ENCODE results near the gene AKR1D1.
"Not testable (repeated sequence)": the region's sequence is repeated elsewhere in the genome, so short reads cannot be mapped to it uniquely, and the experiment has no call there.

The AKR1D1 gene, protein sequence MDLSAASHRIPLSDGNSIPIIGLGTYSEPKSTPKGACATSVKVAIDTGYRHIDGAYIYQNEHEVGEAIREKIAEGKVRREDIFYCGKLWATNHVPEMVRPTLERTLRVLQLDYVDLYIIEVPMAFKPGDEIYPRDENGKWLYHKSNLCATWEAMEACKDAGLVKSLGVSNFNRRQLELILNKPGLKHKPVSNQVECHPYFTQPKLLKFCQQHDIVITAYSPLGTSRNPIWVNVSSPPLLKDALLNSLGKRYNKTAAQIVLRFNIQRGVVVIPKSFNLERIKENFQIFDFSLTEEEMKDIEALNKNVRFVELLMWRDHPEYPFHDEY

GRCh38 chr7:138076196-138076595, at the start of gene AKR1D1:
Gene AKR1D1, plus strand, starts transcription at chr7:138076459. Its CDS starts 60 bp downstream, at chr7:138076519.
- DNase-seq, result no peak

GRCh38 chr7:138027100-138027499, 49.2 kb upstream of the AKR1D1 start:
- DNase-seq, result no peak

DNA sequence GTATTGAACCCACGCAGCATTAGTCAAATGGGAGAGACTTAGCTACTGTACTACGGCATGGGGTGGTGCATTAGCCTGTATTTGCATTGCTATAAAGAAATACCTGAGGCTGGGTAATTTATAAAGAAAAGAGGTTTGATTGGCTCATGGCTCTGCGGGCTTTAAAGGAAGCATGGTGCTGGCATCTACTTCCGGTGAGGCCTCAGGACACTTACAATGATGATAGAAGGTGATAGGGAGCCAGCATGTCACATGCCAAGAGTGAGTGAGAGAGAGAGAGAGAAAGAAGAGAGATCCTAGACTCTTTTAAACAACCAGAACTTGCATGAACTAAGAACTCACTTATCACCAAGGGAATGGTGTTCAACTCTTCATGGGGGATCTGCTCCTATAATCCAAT, 47.1 kb upstream of the AKR1D1 start:
- DNase-seq, result no peak

GRCh38 chr7:138029941-138030340, 46.3 kb upstream of the AKR1D1 start:
- DNase-seq, result no peak

- no peak for DNase-seq
These were observed 45.4 kb upstream of the AKR1D1 start for GRCh38 chr7:138030679-138031351.

DNA sequence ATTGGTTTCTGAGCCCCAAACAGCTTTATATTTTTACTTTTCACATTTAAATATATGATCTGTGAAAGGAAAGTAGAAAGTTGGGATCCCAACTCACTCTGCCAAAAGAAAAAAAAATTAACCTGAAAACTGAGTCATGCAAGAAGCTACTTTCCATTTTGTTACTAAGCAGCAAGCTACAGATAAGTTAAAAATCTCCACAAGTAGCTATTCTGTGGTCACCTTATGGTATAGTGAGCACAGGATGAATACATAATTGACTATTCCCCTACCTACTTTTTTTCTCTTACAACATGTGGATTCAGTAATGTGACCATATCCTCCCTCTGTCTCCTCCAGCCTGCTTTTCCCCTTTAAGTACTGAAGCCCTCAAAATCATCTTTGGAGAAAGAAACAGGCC, 44.1 kb upstream of the AKR1D1 start:
- no peak for DNase-seq

GRCh38 chr7:138032770-138033169, 43.5 kb upstream of the AKR1D1 start:
- DNase-seq, result no peak

GRCh38 chr7:138033241-138033640, 43.0 kb upstream of the AKR1D1 start:
- DNase-seq, result no peak

DNA sequence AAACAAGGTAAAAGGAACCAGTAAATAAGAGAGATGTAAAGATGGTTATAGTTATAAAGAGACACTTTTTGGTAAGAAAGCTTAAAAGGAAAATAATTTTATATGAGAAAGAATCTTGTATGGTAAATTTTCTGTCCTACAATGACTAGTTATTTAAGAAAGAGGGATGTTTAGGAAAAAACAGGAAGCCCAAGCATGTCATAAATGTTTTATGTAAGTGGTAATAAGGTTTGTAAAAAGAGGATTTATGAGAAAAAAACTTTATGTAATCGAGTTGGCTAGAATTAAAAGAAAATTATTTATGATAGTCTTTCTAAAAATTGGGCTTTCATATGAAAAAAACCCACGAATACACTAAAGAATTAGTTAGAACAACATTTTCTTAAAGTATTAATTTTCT, 40.1 kb upstream of the AKR1D1 start:
- no peak for DNase-seq

DNA sequence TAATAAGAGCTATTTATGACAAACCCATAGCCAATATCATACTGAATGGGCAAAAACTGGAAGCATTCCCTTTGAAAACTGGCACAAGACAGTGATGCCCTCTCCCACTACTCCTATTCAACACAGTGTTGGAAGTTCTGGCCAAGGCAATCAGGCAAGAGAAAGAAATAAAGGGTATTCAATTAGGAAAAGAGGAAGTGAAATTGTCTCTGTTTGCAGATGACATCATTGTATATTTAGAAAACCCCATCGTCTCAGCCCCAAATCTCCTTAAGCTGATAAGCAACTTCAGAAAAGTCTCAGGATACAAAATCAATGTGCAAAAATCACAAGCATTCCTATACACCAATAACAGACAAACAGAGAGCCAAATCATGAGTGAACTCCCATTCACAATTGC, 36.2 kb upstream of the AKR1D1 start:
- not testable (repeated sequence) for DNase-seq

DNA sequence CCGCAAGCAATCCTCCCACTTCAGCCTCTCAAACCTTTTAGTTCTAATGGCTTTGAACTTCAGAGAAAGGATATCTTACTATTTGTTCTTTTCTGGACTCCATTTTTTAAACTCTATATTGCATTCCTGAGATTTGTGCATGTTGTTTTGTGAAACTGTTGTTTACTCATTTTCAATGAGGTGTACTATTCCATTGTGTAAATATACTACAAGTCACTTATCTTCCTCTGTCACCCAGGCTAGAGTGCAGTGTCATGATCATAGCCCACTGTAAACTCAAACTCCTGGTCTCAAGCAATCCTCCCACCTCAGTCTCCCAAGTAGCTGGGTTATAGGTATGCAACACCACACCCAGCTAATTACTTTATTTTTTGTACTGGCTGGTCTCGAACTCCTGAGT, 31.4 kb upstream of the AKR1D1 start:
- no peak for DNase-seq

DNA sequence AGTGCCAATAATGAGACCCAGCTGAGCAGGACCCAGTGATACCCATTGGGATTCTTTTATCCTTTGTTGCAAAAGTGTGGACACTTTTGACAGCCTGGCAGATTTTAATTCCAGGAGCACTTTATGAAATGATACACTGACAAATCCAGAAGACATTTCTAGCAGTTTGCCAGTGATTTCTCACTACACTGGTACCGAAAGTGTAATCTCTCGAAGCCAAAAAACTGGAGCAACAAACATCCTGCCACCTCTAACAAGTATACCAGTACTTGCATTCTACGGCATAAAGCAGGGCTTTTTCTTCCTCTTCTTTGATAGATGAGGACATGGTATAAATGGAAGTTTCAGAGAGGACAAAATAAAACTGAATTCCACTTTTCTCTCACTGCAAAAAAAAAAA, 28.4 kb upstream of the AKR1D1 start:
- DNase-seq, result no peak

DNA sequence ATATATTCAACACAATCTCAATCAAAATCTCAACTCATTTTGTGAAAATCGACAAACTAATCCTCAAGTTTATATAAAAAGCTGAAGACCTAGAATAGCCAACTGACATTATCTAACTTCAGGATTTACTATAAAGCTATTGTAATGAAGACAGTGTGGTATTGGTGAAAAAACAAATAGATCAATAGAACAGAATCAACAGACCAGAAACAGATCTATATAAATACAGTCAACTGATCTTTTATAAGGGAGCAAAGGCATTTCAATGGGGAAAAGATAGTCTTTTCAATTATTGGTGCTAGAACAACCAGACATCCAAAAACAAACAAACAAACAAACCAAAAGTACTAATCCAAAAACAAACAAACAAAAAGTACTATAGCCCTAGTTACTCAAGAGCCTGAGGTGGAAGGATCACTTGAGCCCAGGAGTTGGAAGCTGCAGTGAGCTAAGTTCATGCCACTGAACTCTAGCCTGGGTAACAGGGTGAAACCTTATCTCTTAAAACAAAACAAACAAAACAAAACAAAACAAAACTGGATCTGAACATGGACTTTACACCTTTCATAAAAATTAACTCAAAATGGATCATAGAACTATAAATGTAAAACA, 26.6 kb upstream of the AKR1D1 start:
- DNase-seq, result no peak

- not testable (repeated sequence) for DNase-seq
These were observed 24.5 kb upstream of the AKR1D1 start for GRCh38 chr7:138051712-138052247.

DNA sequence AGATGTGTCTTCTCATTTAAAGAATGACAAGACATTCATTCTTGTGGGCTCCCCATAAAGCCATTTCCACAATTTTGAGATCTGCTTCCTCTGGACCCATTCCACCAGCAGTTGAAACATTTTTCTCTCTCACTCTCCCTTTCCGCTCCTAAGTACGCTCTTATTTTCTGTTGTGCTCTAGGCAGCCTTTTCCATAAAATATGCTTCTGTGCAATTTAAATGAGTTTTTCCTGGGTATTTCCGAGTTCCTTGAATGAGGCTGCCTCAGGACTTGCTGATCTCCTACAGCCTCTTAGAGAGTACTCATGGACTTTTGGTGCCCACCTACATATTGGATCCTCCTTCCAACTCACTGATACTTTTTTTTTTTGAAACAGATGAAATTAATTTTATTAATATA, 23.6 kb upstream of the AKR1D1 start:
- no peak for DNase-seq

DNA sequence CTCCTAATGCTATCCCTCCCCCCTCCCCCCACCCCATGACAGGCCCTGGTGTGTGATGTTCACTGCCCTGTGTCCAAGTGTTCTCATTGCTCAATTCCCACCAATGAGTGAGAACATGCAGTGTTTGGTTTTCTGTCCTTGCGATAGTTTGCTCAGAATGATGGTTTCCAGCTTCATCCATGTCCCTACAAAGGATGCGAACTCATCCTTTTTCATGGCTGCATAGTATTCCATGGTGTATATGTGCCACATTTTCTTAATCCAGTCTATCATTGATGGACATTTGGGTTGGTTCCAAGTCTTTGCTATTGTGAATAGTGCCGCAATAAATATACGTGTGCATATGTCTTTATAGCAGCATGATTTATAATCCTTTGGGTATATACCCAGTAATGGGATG, 20.6 kb upstream of the AKR1D1 start:
- DNase-seq, result not testable (repeated sequence)

GRCh38 chr7:138063400-138063799, 12.9 kb upstream of the AKR1D1 start:
- DNase-seq, result no peak

- DNase-seq, result no peak
These were observed 11.4 kb upstream of the AKR1D1 start for GRCh38 chr7:138064856-138065357.

DNA sequence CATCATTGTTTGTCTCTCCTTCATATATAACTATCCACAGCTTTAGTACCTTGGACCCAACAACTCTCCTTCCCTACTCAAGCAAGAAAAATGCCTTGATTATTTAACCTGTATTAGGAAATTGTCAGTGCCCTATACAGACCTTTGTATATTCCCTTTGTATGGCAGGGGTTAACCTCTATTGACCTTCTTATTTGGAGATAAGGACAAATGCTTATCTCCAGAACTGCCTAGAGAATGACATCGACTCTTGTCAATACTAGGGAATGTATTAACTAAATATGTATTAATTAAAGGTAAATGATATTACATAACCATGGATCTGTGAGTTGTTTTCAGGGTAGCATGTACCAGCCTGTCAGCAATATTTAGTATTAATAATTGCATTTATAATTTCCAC, 10.4 kb upstream of the AKR1D1 start:
- DNase-seq, result no peak

DNA sequence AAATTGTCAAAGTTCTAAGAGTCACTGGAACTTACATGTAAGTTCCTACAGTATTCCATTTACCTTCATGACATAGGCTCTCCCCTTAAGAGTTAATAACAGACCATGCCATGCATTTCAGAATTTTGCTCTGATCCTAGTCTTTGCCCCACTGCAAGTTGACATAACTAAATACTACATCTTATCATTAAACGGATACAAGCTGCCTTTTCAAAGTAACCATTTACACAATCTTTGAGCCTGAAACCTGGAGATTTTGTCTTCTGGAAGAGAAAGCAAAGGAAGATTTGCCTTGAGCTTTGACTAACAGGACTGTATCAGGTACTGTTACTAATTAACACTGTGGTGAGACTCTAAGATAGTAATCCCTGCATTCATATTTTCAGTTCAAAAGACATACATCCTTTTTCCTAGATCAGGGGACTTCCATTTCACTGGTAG, 9.3 kb upstream of the AKR1D1 start:
- DNase-seq, result no peak

- DNase-seq, result no peak
These were observed 8.5 kb upstream of the AKR1D1 start for GRCh38 chr7:138067774-138068173.

DNA sequence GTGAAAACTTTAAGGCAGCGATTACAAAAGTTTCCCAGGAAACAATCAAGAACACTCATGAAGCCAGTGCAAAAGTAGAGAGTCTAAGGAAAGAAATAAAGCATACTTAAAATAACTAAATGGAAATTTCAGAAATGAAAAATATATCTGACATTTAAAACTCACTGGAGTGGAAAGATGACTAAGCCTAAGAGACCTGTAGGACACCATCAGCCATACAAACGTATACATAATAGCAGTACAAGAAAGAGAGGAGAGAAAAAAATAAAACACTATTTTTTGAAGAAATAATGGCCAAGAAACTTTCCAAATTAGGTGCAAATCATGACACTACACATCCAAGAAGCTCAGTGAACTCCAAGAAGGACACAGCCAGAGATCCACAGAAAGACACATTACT, 5.4 kb upstream of the AKR1D1 start:
- no peak for DNase-seq

- no peak for DNase-seq
These were observed 3.5 kb upstream of the AKR1D1 start for GRCh38 chr7:138072726-138073125.

DNA sequence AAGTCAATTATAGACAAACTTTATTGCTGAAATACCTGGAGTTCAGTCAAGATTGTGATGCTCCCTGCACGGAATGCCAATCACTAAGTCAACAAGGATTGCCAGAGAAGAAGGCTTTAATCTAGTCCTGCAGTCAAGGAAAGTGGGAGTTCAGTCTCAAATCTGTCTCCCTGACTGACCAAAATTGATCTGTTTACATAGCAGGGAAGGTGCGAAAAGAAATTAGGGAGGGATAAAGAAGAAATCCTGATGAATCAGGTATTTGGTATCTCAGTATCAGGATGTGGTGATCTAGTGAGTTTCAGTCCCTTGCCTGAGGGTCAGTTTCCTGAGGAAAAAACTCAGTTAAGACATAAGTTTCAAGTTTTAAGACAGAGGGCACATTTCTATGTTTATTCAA, 2.1 kb upstream of the AKR1D1 start:
- DNase-seq, result no peak
